A549 (cell line): Measurements from ENCODE around the gene PRKRIP1. TPM values are rescaled to one million over a fixed set of nuclear protein-coding genes. Genes with fewer than 3 reads are reported as not detected.

Source experiments
- ATAC-seq, 2 experiments: fragments of 200-7000 bp in 1 of 2; fragments of >200 bp in 1 of 2; cut with Nextera tagmentation in 1 of 2; cut with Tn5 transposase in 1 of 2; 3 replicates each; pipeline versions ENCODE4 v1.8.0 to v1.9.1; 2018 to 2020; ENCODE audit warnings: mild to moderate bottlenecking in 1 of 2, moderate library complexity in 1 of 2
- CTCF ChIA-PET: fragments of 300-600 bp; sonication (Branson Sonifier 250); formaldehyde crosslinking; extraction: SDS; loops from one replicate; lab custom pipeline; 2021; ENCODE audit warnings: antibody characterized with exemption, inconsistent platforms; lab: Yijun Ruan, JAX
- POLR2A ChIA-PET: fragments of 350-600 bp; formaldehyde crosslinking; extraction: SDS; loops from one replicate; lab custom pipeline; 2021; ENCODE audit warnings: antibody characterized with exemption, inconsistent platforms; lab: Yijun Ruan, JAX
- DNase-seq, 2 experiments: peaks; one replicate each; pipeline versions ENCODE4 v3.0.0 to v3.0.0-alpha.2; 2011 to 2016; ENCODE audit warnings: low read depth in 1 of 2, low spot score in 1 of 2
- FAIRE-seq: peaks from 2 replicates; lab custom pipeline; 2011; peaks lifted over from hg19 to GRCh38; lab: Jason Lieb, UNC
- H3K27ac ChIP-seq, 2 experiments: fragments of >200 bp; sonication (Bioruptor Twin); formaldehyde crosslinking; 3 replicates each; pipeline ENCODE4 v1.5.1; 2016 to 2017
- H3K4me1 ChIP-seq: fragments of >200 bp; sonication (Bioruptor Twin); formaldehyde crosslinking; 3 replicates; pipeline ENCODE4 v1.6.1; 2016
- H3K4me2 ChIP-seq: fragments of >200 bp; sonication (Bioruptor Twin); formaldehyde crosslinking; 3 replicates; pipeline ENCODE4 v1.6.1; 2016
- H3K4me3 ChIP-seq: fragments of >200 bp; sonication (Bioruptor Twin); formaldehyde crosslinking; 3 replicates; pipeline ENCODE4 v1.5.1; 2016
- H3K9me3 ChIP-seq: fragments of >200 bp; sonication (Bioruptor Twin); formaldehyde crosslinking; 3 replicates; pipeline ENCODE4 v1.6.1; 2016
- CBX2 ChIP-seq: fragments of 200-600 bp; sonication (generic); IDR thresholded peaks from 2 replicates; pipeline ENCODE4 v1.6.1; 2016; ENCODE audit warnings: low read depth, mild to moderate bottlenecking, borderline replicate concordance
- CBX8 ChIP-seq: fragments of 200-600 bp; sonication (generic); IDR thresholded peaks from 2 replicates; pipeline ENCODE4 v1.6.1; 2016
- CEBPB ChIP-seq, 2 experiments: fragments of >200 bp in 1 of 2; sonication (Bioruptor Twin) in 1 of 2; formaldehyde crosslinking in 1 of 2; IDR thresholded peaks; 2 replicates each; pipeline ENCODE4 v1.6.1; 2012 to 2016
- CHD2 ChIP-seq: fragments of 150-350 bp; IDR thresholded peaks from 2 replicates; pipeline ENCODE4 v1.6.1; 2014; ENCODE audit warnings: low read length; ENCODE audit not compliant: partially characterized antibody
- EHMT2 ChIP-seq: fragments of 200-600 bp; sonication (generic); IDR thresholded peaks from 2 replicates; pipeline ENCODE4 v1.6.1; 2016; ENCODE audit warnings: antibody characterized with exemption, low read depth, mild to moderate bottlenecking, moderate library complexity
- EP300 ChIP-seq, 2 experiments: fragments of >200 bp; sonication (Bioruptor Twin); formaldehyde crosslinking; IDR thresholded peaks; 2 replicates in 1 of 2; 3 replicates in 1 of 2; pipeline ENCODE4 v1.6.1; 2016 to 2017
- ESRRA ChIP-seq: fragments of 150-350 bp; IDR thresholded peaks from 2 replicates; pipeline ENCODE4 v1.6.1; 2014; ENCODE audit warnings: mild to moderate bottlenecking, low read length, borderline replicate concordance
- FOXS1 ChIP-seq: fragments of 250-450 bp; sonication (Bioruptor Pico); IDR thresholded peaks from 2 replicates; pipeline ENCODE4 v1.5.0; 2020; ENCODE audit warnings: mild to moderate bottlenecking, moderate library complexity
- HOXB13 ChIP-seq: fragments of 250-450 bp; sonication (Bioruptor Pico); IDR thresholded peaks from 2 replicates; pipeline ENCODE4 v1.5.0; 2020; ENCODE audit warnings: low read depth, mild to moderate bottlenecking, moderate library complexity
- JUN ChIP-seq, 2 experiments: fragments of >200 bp; sonication (Bioruptor Twin); formaldehyde crosslinking; IDR thresholded peaks; 2 replicates in 1 of 2; 3 replicates in 1 of 2; pipeline ENCODE4 v1.6.1; 2016 to 2017
- KDM1A ChIP-seq: fragments of 200-600 bp; sonication (generic); IDR thresholded peaks from 2 replicates; pipeline ENCODE4 v1.6.1; 2016; ENCODE audit warnings: low read depth, mild to moderate bottlenecking
- KDM5A ChIP-seq: fragments of 200-600 bp; sonication (generic); IDR thresholded peaks from 2 replicates; pipeline ENCODE4 v1.6.1; 2016; ENCODE audit warnings: antibody characterized with exemption, mild to moderate bottlenecking
- MAFK ChIP-seq: fragments of 450-650 bp; IDR thresholded peaks from 2 replicates; pipeline ENCODE4 v1.6.1; 2014; ENCODE audit not compliant: partially characterized antibody
- MAZ ChIP-seq: fragments of 150-350 bp; IDR thresholded peaks from 2 replicates; pipeline ENCODE4 v1.6.1; 2014; ENCODE audit warnings: antibody characterized with exemption, low read depth, low read length, borderline replicate concordance
- NFE2L2 ChIP-seq: fragments of 150-350 bp; conservative IDR thresholded peaks from 2 replicates; pipeline ENCODE4 v1.6.1; 2014; ENCODE audit warnings: low read length
- NPAS2 ChIP-seq: fragments of 250-450 bp; sonication (Bioruptor Pico); IDR thresholded peaks from 2 replicates; pipeline ENCODE4 v1.8.0; 2022; ENCODE audit warnings: mild to moderate bottlenecking, moderate library complexity, borderline replicate concordance
- NR3C1 ChIP-seq: fragments of >200 bp; sonication (Bioruptor Twin); formaldehyde crosslinking; IDR thresholded peaks from 3 replicates; pipeline ENCODE4 v1.6.1; 2017
- PHF8 ChIP-seq: fragments of 200-600 bp; sonication (generic); IDR thresholded peaks from 2 replicates; pipeline ENCODE4 v1.6.1; 2016; ENCODE audit warnings: low read depth, mild to moderate bottlenecking, antibody characterized with exemption, moderate library complexity, borderline replicate concordance
- RARB ChIP-seq: fragments of 250-450 bp; sonication (Bioruptor Pico); IDR thresholded peaks from 2 replicates; pipeline ENCODE4 v1.8.0; 2021; ENCODE audit warnings: mild to moderate bottlenecking, moderate library complexity
- RFX5 ChIP-seq: fragments of 450-650 bp; IDR thresholded peaks from 2 replicates; pipeline ENCODE4 v1.7.1; 2014; ENCODE audit warnings: antibody characterized with exemption, mild to moderate bottlenecking, moderate library complexity
- RNF2 ChIP-seq: fragments of 200-600 bp; sonication (generic); IDR thresholded peaks from 2 replicates; pipeline ENCODE4 v1.6.1; 2016; ENCODE audit warnings: low read depth, mild to moderate bottlenecking, antibody characterized with exemption, moderate library complexity, borderline replicate concordance
- SREBF2 ChIP-seq: fragments of 450-650 bp; IDR thresholded peaks from 2 replicates; pipeline ENCODE4 v1.6.1; 2014; ENCODE audit warnings: mild to moderate bottlenecking, moderate library complexity
- TFCP2L1 ChIP-seq: fragments of 250-450 bp; sonication (Bioruptor Pico); IDR thresholded peaks from 2 replicates; pipeline ENCODE4 v1.5.0; 2021; ENCODE audit warnings: mild to moderate bottlenecking
- ZFP36 ChIP-seq: fragments of 450-650 bp; IDR thresholded peaks from 2 replicates; pipeline ENCODE4 v1.6.1; 2014; ENCODE audit warnings: borderline replicate concordance; ENCODE audit not compliant: partially characterized antibody
- ZNF302 ChIP-seq: fragments of 250-450 bp; sonication (Bioruptor Pico); IDR thresholded peaks from 2 replicates; pipeline ENCODE4 v1.9.0; 2021; ENCODE audit warnings: inconsistent platforms, mild to moderate bottlenecking, moderate library complexity
- WGBS: methylation state at CpG from one replicate; pipeline ENCODE4 v1.1.6; 2017; ENCODE audit errors: missing lambda C conversion rate; 5-methylcytosine and 5-hydroxymethylcytosine counted together
- polyA plus RNA-seq, 4 experiments: library from polyadenylated mRNA; depleted of rRNA in 3 of 4; stranded (reverse); fragments of >200 nt; fragmentation: RNase III in 1 of 4; extraction: RNeasy Plus Mini Kit Qiagen cat#74134 plus additional on column Dnase treatment in 1 of 4; gene quantifications; 2 replicates in 3 of 4; 3 replicates in 1 of 4; pipeline ENCODE4 v1.2.3, GENCODE V29; 2011 to 2017
- TF ChIP-seq, protein P1 (sequence below): fragments of >200 bp; sonication (Bioruptor Twin); formaldehyde crosslinking; IDR thresholded peaks from 2 replicates; pipeline ENCODE4 v1.6.1; 2016
- TF ChIP-seq, protein P2 (sequence below): IDR thresholded peaks from 2 replicates; pipeline ENCODE4 v1.6.1; 2012; ENCODE audit warnings: low read depth, borderline replicate concordance
- TF ChIP-seq, protein P3 (sequence below): fragments of 150-350 bp; IDR thresholded peaks from 2 replicates; pipeline ENCODE4 v1.6.1; 2014; ENCODE audit warnings: low read depth, mild to moderate bottlenecking, low read length

PRKRIP1 gene
- polyA plus RNA-seq, 2 of the 4 experiments (the other 2 are of a cell fraction), result 15.4 to 24.1 TPM

DNA sequence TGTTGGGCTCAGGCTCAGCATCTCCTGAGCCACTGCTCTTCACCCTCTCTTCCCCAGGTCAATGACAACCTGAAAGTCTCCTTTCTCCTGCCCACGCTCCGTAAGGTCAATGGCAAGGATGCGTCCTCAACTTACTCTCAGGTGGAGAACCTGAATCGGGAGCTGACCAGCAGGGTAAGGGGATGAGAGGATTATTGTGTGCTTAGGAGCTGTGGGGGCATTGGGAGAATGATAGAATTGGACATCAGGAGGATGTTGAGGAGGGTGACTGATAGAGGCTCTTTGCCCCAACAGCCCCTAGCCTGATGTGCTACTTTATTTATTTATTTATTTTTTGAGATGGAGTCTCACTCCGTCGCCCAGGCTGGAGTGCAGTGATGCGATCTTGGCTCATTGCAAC is 69.9 kb downstream of the PRKRIP1 start (continued):
- TF ChIP-seq, protein P1, sequence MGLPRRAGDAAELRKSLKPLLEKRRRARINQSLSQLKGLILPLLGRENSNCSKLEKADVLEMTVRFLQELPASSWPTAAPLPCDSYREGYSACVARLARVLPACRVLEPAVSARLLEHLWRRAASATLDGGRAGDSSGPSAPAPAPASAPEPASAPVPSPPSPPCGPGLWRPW, result no peak
- no peak for TF ChIP-seq PHF8

DNA sequence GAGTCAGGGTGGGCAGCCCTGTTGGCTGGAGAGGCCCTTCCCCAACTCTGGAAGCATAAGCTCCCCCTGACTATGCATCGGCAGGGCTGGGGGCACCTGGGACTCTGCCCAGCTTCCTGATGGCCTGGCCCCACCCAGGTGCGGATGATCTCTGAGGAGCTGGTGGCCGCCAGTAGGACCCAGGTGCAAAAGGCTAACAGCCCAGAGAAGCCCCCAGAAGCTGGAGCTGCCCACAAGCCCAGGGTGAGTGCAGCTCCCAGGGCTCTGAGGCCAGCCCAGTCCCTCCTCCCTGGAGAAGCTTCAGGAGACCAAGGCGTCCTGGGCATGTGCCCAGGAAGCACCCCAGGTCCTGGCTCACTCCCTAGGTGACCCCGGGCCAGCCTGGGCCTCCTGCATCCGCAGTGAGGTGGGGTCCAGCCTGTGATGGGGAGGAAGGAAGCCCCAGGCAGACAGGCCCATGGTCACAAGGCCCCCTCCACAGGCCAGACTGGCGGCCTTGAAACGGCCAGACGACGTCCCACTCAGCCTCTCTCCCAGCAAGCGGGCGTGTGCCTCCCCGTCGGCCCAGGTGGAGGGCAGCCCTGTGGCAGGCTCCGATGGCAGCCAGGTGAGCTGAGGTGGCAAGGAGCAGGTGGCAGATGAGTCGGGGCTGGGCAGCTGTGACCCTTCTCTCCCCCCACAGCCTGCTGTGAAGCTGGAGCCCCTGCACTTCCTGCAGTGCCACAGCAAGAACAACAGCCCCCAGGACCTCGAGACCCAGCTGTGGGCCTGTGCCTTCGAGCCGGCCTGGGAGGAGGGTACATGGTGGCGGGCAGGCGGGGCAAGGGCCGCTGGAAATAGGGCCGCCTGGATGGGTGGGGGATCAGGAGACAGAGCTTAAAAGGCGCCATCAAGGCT is 71.7 kb downstream of the PRKRIP1 start:
- no peak for FAIRE-seq
- CTCF ChIA-PET, result interaction anchor here (0.6 to 2.1 kb wide), 13 partner anchors 10 to 1311 kb away, joined by 3 to 10 read pairs (median 4); no protein-coding TSS in a partner anchor
- Histone ChIP-seq H3K9me3 (no peaks in the 10 kb centered on the region), H3K4me3 (no peak overlapping the region)
- no peak for DNase-seq
- TF ChIP-seq, protein P2, sequence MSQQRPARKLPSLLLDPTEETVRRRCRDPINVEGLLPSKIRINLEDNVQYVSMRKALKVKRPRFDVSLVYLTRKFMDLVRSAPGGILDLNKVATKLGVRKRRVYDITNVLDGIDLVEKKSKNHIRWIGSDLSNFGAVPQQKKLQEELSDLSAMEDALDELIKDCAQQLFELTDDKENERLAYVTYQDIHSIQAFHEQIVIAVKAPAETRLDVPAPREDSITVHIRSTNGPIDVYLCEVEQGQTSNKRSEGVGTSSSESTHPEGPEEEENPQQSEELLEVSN, result no peak
- no peak for TF ChIP-seq NR3C1
- TF ChIP-seq SREBF2, result no peak
- TF ChIP-seq KDM1A, result no peak
- no peak for TF ChIP-seq MAFK
- TF ChIP-seq ESRRA, result no peak
- TF ChIP-seq MAZ, result no peak
- TF ChIP-seq ZNF302 (CRISPR knock-in tag), result no peak
- TF ChIP-seq NFE2L2, result no peak
- no peak for TF ChIP-seq RNF2
- no peak for TF ChIP-seq RARB
- TF ChIP-seq FOXS1 (CRISPR knock-in tag), result no peak
- TF ChIP-seq, protein P1, result no peak
- TF ChIP-seq KDM5A, result no peak
- TF ChIP-seq CBX8, result no peak
- TF ChIP-seq CEBPB (IDR thresholded peaks at IDR 0.05), result no peak
- TF ChIP-seq, all 56 proteins: peak for 0
- Histone ChIP-seq H3K4me2 (no peak overlapping the region), H3K4me1 (peaks cover 10% of the 10 kb centered on the region; the same call in 2 of the 3 replicates), H3K27ac (no peak overlapping the region)
- ATAC-seq, result no peak
- 86% methylated on average over 13 of the region's 24 CpGs for WGBS
- POLR2A ChIA-PET, result no interaction called here

DNA sequence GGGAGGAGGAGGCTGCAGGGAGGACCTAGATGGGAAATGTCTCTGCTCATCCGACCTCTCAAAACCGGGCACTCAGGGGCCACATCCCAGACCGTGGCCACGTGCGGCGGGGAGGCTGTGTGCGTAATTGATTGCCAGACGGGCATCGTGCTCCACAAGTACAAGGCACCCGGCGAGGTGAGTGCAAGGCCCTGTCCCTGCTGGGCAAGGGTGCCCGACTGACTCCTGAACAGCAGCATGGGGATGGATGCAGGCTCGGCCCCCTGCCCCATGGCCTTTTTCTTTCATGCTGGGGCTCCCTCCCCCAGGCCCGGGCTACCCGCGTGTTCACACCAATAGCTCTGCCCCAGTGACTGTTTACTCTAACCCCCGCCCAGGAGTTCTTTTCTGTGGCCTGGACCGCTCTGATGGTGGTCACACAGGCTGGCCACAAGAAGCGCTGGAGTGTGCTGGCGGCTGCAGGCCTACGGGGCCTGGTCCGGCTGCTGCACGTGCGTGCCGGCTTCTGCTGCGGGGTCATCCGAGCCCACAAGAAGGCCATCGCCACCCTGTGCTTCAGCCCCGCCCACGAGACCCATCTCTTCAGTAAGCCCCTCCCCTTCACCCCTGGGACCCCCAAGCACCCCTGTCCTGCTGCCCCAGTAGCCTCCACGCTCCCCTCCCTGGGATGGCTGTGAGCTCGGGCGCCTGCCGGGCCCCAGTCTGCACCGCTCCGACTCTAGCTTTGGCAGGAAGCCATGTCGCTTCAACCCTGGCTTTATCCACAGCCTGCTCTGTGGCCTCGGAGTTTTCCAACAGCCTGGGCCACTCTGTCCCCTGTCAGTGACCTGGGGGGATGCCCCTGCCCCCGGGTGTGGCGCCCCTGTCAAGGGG is 72.6 kb downstream of the PRKRIP1 start:
- CTCF ChIA-PET, result interaction anchor here (1.7 kb wide), 1 partner anchor 63 kb away, joined by 10 read pairs; no protein-coding TSS in a partner anchor
- no peak for TF ChIP-seq RFX5
- no peak for TF ChIP-seq NPAS2
- no peak for TF ChIP-seq ZFP36
- no peak for TF ChIP-seq ESRRA
- no peak for TF ChIP-seq PHF8
- no peak for TF ChIP-seq CHD2
- TF ChIP-seq JUN (IDR thresholded peaks at IDR 0.05), result no peak
- no peak for TF ChIP-seq HOXB13
- no peak for TF ChIP-seq KDM5A
- no peak for TF ChIP-seq TFCP2L1
- TF ChIP-seq, protein P3, sequence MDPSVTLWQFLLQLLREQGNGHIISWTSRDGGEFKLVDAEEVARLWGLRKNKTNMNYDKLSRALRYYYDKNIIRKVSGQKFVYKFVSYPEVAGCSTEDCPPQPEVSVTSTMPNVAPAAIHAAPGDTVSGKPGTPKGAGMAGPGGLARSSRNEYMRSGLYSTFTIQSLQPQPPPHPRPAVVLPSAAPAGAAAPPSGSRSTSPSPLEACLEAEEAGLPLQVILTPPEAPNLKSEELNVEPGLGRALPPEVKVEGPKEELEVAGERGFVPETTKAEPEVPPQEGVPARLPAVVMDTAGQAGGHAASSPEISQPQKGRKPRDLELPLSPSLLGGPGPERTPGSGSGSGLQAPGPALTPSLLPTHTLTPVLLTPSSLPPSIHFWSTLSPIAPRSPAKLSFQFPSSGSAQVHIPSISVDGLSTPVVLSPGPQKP, result no peak
- no peak for TF ChIP-seq SREBF2
- TF ChIP-seq NR3C1, result no peak
- TF ChIP-seq EP300 (IDR thresholded peaks at IDR 0.05), result no peak
- TF ChIP-seq EHMT2, result no peak
- TF ChIP-seq CBX2, result no peak

More for the DNA sequence above, 72.6 kb downstream of the PRKRIP1 start:
- no peaks in the 10 kb centered on the region for H3K9me3 ChIP-seq
- H3K4me3 ChIP-seq, result no peak overlapping the region
- FAIRE-seq (no peak), DNase-seq (no peak), ATAC-seq (no peak)
- POLR2A ChIA-PET, result no interaction called here
- no peak overlapping the region for H3K4me2 ChIP-seq
- H3K27ac ChIP-seq, result no peak overlapping the region
- 89% methylated on average over 35 of the region's 40 CpGs for WGBS
- H3K4me1 ChIP-seq, result peaks cover 7% of the 10 kb centered on the region; the same call in 2 of the 3 replicates
